Uterus (tissue), 4 donors: Measurements from ENCODE around the gene WDR64. TPM values are rescaled to one million over a fixed set of nuclear protein-coding genes. Genes with fewer than 3 reads are reported as not detected.

Source experiments
- DNase-seq, 2 donors: peaks; one replicate each; pipeline ENCODE4 v3.0.0-alpha.2; 2019 to 2020
- H3K27ac ChIP-seq, 2 donors: fragments of 200-600 bp; sonication (generic); 1 replicate in 1 of 2; 2 replicates in 1 of 2; pipeline ENCODE4 v1.5.1; 2016 to 2018
- H3K27me3 ChIP-seq, 2 donors: fragments of 200-600 bp; sonication (generic); one replicate each; pipeline ENCODE4 v1.5.1; 2018 to 2019; ENCODE audit warnings: control low read depth in 1 of 2
- H3K36me3 ChIP-seq, 2 donors: fragments of 200-600 bp; sonication (generic); one replicate each; pipeline ENCODE4 v1.5.1; 2019; ENCODE audit warnings: control low read depth in 1 of 2
- H3K4me1 ChIP-seq, 2 donors: fragments of 200-600 bp; sonication (generic); one replicate each; pipeline ENCODE4 v1.5.1; 2018 to 2019; ENCODE audit warnings: control low read depth in 1 of 2
- H3K4me3 ChIP-seq, 2 donors: fragments of 200-600 bp; sonication (generic); 1 replicate in 1 of 2; 2 replicates in 1 of 2; pipeline ENCODE4 v1.5.1; 2018 to 2019; ENCODE audit warnings: mild to moderate bottlenecking in 1 of 2
- H3K9me3 ChIP-seq, 2 donors: fragments of 200-600 bp; sonication (generic); one replicate each; pipeline ENCODE4 v1.5.1; 2019; ENCODE audit warnings: control low read depth in 1 of 2
- POLR2A ChIP-seq, 2 donors: fragments of 450-650 bp; IDR thresholded peaks; one replicate each; pipeline ENCODE4 v1.6.1; 2016; ENCODE audit warnings: antibody characterized with exemption in 2 of 2, mild to moderate bottlenecking in 1 of 2, moderate library complexity in 1 of 2
- intact Hi-C: fragments of 100-400 bp; cut with DNase I; formaldehyde crosslinking; loops from one replicate; pipeline ENCODE4 v1.15.1; 2023; ENCODE audit warnings: low total_unique reads
- total RNA-seq, 4 donors: library from RNA; depleted of rRNA in 3 of 4; stranded (reverse); fragments of >200 nt in 3 of 4; gene quantifications; one replicate each; pipeline versions ENCODE4 v1.1.0 to v1.2.4, GENCODE V29; 2014 to 2023
- TF ChIP-seq, protein P1 (sequence below), 4 experiments: fragments of 200-600 bp in 2 of 4; fragments of 450-650 bp in 2 of 4; sonication (generic) in 2 of 4; IDR thresholded peaks; one replicate each; pipeline ENCODE4 v1.5.1; 2016 to 2019; ENCODE audit warnings: antibody characterized with exemption in 4 of 4, mild to moderate bottlenecking in 2 of 4, moderate library complexity in 1 of 4
- donor health status: DM: yes; HTN: yes; CAD: no.

WDR64 gene
- total RNA-seq, 4 donors from 2014 or later = 0.21 TPM; not detected in 3

DNA sequence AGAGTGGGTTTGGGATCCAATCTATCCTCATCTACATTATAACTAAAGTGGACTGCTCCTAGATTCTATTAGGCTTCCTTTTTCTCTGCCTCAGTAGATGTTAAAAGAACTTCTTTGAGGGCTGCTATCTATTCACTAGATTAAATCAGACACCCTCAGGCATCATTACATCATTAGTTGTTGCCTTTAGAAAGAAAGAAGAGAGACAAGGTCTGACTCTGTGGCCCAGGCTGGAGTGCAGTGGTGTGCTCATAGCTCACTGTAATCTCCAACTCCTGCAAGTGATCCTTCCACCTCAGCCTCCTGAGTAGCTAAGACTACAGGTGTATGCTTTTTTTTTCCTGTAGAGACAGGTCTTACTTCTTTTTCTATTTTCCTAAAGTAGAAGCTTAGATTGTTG, 124.8 kb downstream of the WDR64 start:
- H3K27me3 ChIP-seq = no peaks in the 10 kb centered on the region
- no peaks in the 10 kb centered on the region for H3K4me1 ChIP-seq
- DNase-seq = no peak
- TF ChIP-seq, protein P1, sequence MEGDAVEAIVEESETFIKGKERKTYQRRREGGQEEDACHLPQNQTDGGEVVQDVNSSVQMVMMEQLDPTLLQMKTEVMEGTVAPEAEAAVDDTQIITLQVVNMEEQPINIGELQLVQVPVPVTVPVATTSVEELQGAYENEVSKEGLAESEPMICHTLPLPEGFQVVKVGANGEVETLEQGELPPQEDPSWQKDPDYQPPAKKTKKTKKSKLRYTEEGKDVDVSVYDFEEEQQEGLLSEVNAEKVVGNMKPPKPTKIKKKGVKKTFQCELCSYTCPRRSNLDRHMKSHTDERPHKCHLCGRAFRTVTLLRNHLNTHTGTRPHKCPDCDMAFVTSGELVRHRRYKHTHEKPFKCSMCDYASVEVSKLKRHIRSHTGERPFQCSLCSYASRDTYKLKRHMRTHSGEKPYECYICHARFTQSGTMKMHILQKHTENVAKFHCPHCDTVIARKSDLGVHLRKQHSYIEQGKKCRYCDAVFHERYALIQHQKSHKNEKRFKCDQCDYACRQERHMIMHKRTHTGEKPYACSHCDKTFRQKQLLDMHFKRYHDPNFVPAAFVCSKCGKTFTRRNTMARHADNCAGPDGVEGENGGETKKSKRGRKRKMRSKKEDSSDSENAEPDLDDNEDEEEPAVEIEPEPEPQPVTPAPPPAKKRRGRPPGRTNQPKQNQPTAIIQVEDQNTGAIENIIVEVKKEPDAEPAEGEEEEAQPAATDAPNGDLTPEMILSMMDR (IDR thresholded peaks at IDR 0.05) = no peak
- no peak for TF ChIP-seq POLR2A (IDR thresholded peaks at IDR 0.05)
- no peaks in the 10 kb centered on the region for H3K36me3 ChIP-seq
- no peak overlapping the region for H3K27ac ChIP-seq
- intact Hi-C loops = no loop called here
- H3K9me3 ChIP-seq = no peaks in the 10 kb centered on the region
- no peak overlapping the region for H3K4me3 ChIP-seq

DNA sequence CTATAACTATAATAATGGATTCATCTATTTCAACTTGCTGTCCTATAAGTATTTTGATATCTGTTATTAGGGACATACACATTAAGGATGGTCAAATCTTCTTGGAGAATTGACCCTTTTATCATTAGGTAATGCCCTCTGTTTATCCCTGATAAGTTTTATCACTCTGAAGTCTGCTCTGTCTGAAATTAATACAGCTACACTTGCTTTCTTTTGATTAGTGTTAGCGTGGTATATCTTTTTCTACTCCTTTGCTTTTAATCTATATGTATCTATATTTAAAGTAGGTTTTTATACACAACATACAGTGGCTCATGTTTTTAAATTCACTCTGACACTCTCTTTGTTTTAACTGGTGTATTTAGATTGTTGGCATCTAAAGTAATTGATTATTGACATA, 126.0 kb downstream of the WDR64 start:
- H3K36me3 ChIP-seq = no peaks in the 10 kb centered on the region
- H3K4me3 ChIP-seq = no peak overlapping the region
- intact Hi-C loops = no loop called here
- DNase-seq = no peak
- H3K4me1 ChIP-seq = no peaks in the 10 kb centered on the region
- no peaks in the 10 kb centered on the region for H3K9me3 ChIP-seq
- no peaks in the 10 kb centered on the region for H3K27me3 ChIP-seq
- H3K27ac ChIP-seq = no peak overlapping the region
- TF ChIP-seq POLR2A (IDR thresholded peaks at IDR 0.05) = no peak
- TF ChIP-seq, protein P1 (IDR thresholded peaks at IDR 0.05) = no peak

DNA sequence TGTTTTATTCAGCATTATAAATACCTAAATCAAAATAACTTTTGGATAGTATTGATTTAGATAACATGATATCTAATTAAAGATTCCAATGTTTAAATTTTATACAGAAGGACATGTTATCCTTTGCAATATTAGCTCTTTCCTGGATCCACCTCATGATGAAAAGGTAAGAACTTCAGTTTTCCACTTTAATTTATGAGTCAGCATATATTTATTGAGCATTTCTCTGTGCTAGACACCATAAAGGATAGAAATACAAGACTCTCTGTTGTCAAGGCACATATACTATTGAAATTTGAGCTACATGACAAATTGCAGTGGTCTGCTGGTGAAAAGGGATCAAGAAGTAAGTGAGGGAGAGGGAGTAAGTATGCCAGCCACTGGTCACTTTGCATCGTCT, 127.8 kb downstream of the WDR64 start:
- TF ChIP-seq, protein P1 (IDR thresholded peaks at IDR 0.05) = no peak
- TF ChIP-seq POLR2A (IDR thresholded peaks at IDR 0.05) = no peak
- intact Hi-C loops = no loop called here
- Histone ChIP-seq H3K4me3 (no peak overlapping the region), H3K27me3 (no peaks in the 10 kb centered on the region), H3K27ac (no peak overlapping the region), H3K9me3 (no peaks in the 10 kb centered on the region), H3K4me1 (no peaks in the 10 kb centered on the region), H3K36me3 (no peaks in the 10 kb centered on the region)
- DNase-seq = no peak

DNA sequence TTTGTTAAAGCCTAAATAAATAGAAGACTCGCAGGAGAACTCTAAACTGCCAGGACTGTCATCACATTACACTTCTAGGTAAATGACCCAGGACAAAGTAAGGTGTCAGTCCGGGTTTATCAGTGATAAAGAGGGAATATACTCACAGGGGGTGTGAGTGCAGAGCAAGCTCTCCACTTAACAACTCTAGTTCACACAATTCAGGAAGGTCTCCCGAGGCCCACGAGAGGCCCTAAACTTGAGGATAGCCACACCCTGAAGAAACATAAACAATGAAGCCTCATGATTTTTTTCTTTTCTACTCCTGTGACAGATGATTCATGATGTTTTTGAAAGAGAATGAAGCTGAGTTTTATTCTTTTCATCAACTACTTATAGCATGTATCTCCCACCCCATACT, 130.3 kb downstream of the WDR64 start:
- Histone ChIP-seq H3K9me3 (no peaks in the 10 kb centered on the region), H3K4me1 (no peaks in the 10 kb centered on the region), H3K36me3 (no peaks in the 10 kb centered on the region), H3K27ac (no peak overlapping the region), H3K4me3 (no peak overlapping the region), H3K27me3 (no peaks in the 10 kb centered on the region)
- no peak for DNase-seq
- TF ChIP-seq, protein P1 (IDR thresholded peaks at IDR 0.05) = no peak
- no peak for TF ChIP-seq POLR2A (IDR thresholded peaks at IDR 0.05)
- intact Hi-C loops = no loop called here

DNA sequence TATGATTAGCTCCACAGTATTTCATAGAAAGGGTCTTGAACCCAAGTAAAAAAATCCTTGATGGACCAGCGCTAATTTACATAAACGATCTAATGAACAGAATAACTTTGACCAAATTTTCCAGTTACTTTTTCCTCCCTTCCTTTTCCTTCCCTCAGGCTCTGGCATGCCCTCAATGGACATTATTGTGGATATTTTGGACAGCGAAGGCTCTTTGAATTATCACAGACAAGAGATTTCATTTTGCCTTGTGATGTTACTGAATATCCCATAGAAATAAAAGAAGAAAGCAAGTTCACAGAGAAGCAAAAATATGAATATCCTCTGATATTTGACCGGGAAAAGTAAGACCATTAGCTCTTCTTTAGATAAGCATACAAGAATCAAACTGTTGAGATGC, 135.6 kb downstream of the WDR64 start:
- no peak for DNase-seq
- H3K27ac ChIP-seq = no peak overlapping the region
- H3K36me3 ChIP-seq = no peaks in the 10 kb centered on the region
- intact Hi-C loops = no loop called here
- H3K27me3 ChIP-seq = no peaks in the 10 kb centered on the region
- TF ChIP-seq POLR2A (IDR thresholded peaks at IDR 0.05) = no peak
- TF ChIP-seq, protein P1 (IDR thresholded peaks at IDR 0.05) = no peak
- H3K4me3 ChIP-seq = no peak overlapping the region
- no peaks in the 10 kb centered on the region for H3K9me3 ChIP-seq
- H3K4me1 ChIP-seq = no peaks in the 10 kb centered on the region
